ENCODE measurements around the gene UHRF1. TPM values are rescaled to one million over a fixed set of nuclear protein-coding genes. Genes with fewer than 3 reads are reported as not detected.
"Not testable (repeated sequence)": the region's sequence is repeated elsewhere in the genome, so short reads cannot be mapped to it uniquely, and the experiment has no call there.

Gene UHRF1
- total and polyA plus RNA-seq, 7 donors = 0.17 to 1.9 (median 0.32) TPM

GRCh38 chr19:4951656-4952055 is 42.4 kb downstream of the UHRF1 start:
- intact Hi-C loops (cut with DNase I) = no loop called here
- H3K36me3 ChIP-seq (ENCODE audit: insufficient read depth in 1 of 2, low read depth in 1 of 2) = no peaks in the 10 kb centered on the region
- H3K4me1 ChIP-seq = no peaks in the 10 kb centered on the region
- ATAC-seq = no peak
- no peak for DNase-seq
- 86 to 89% (median 87%) methylated on average over 11 of the region's 11 CpGs for WGBS, 3 donors
- no peaks in the 10 kb centered on the region for H3K27me3 ChIP-seq (ENCODE audit: insufficient read depth in 3 of 3, low read length in 2 of 3)
- H3K4me3 ChIP-seq = no peak overlapping the region
- no peak overlapping the region for H3K27ac ChIP-seq
- H3K9me3 ChIP-seq = no peaks in the 10 kb centered on the region
- TF ChIP-seq CTCF (IDR thresholded peaks at IDR 0.05) = no peak

GRCh38 chr19:4952945-4953344 is 43.6 kb downstream of the UHRF1 start:
- intact Hi-C loops (cut with DNase I) = no loop called here
- 92 to 95% (median 93%) methylated on average over 18 of the region's 18 CpGs for WGBS, 3 donors
- H3K36me3 ChIP-seq (ENCODE audit: insufficient read depth in 1 of 2, low read depth in 1 of 2) = no peaks in the 10 kb centered on the region
- H3K27ac ChIP-seq = no peak overlapping the region
- H3K27me3 ChIP-seq (ENCODE audit: insufficient read depth in 3 of 3, low read length in 2 of 3) = no peaks in the 10 kb centered on the region
- DNase-seq (no peak), ATAC-seq (no peak)
- no peaks in the 10 kb centered on the region for H3K9me3 ChIP-seq
- TF ChIP-seq CTCF (IDR thresholded peaks at IDR 0.05) = no peak
- no peak overlapping the region for H3K4me3 ChIP-seq
- no peaks in the 10 kb centered on the region for H3K4me1 ChIP-seq

GRCh38 chr19:4954320-4955149 is 45.2 kb downstream of the UHRF1 start:
- ATAC-seq; H3K9me3 ChIP-seq; DNase-seq; H3K27ac ChIP-seq; H3K4me3 ChIP-seq; intact Hi-C loops (cut with DNase I); H3K27me3 ChIP-seq (ENCODE audit: insufficient read depth in 3 of 3, low read length in 2 of 3); H3K36me3 ChIP-seq (ENCODE audit: insufficient read depth in 1 of 2, low read depth in 1 of 2); H3K4me1 ChIP-seq: not testable (repeated sequence)
- WGBS, 3 donors = 91 to 94% (median 94%) methylated on average over 38 to 46 of the region's 46 CpGs

- no peak for ATAC-seq
- H3K4me1 ChIP-seq = no peaks in the 10 kb centered on the region
- WGBS, 3 donors = 94 to 97% (median 95%) methylated on average over 10 of the region's 10 CpGs
- H3K36me3 ChIP-seq (ENCODE audit: insufficient read depth in 1 of 2, low read depth in 1 of 2) = no peaks in the 10 kb centered on the region
- H3K27ac ChIP-seq = no peak overlapping the region
- no peaks in the 10 kb centered on the region for H3K27me3 ChIP-seq (ENCODE audit: insufficient read depth in 3 of 3, low read length in 2 of 3)
- intact Hi-C loops (cut with DNase I) = no loop called here
- H3K4me3 ChIP-seq = no peak overlapping the region
- TF ChIP-seq CTCF (IDR thresholded peaks at IDR 0.05) = no peak
- no peak for DNase-seq
- no peaks in the 10 kb centered on the region for H3K9me3 ChIP-seq
These were observed 46.0 kb downstream of the UHRF1 start for GRCh38 chr19:4955274-4955673.

GRCh38 chr19:4957981-4958380 is 48.7 kb downstream of the UHRF1 start:
- Histone ChIP-seq H3K4me1 (no peaks in the 10 kb centered on the region), H3K36me3 (ENCODE audit: insufficient read depth in 1 of 2, low read depth in 1 of 2) (no peaks in the 10 kb centered on the region), H3K9me3 (no peaks in the 10 kb centered on the region), H3K27me3 (ENCODE audit: insufficient read depth in 3 of 3, low read length in 2 of 3) (no peaks in the 10 kb centered on the region), H3K27ac (no peak overlapping the region), H3K4me3 (no peak overlapping the region)
- no peak for DNase-seq
- intact Hi-C loops (cut with DNase I) = no loop called here
- no peak for TF ChIP-seq CTCF (IDR thresholded peaks at IDR 0.05)
- no peak for ATAC-seq
- WGBS, 3 donors = 95 to 100% (median 99%) methylated on average over 8 of the region's 8 CpGs
